ENCODE data around the gene DUSP19. TPM values are rescaled to one million over a fixed set of nuclear protein-coding genes. Genes with fewer than 3 reads are reported as not detected.

Gene DUSP19
- total RNA-seq, 1 experiment from 2014 or later = 3.3 TPM

DNA sequence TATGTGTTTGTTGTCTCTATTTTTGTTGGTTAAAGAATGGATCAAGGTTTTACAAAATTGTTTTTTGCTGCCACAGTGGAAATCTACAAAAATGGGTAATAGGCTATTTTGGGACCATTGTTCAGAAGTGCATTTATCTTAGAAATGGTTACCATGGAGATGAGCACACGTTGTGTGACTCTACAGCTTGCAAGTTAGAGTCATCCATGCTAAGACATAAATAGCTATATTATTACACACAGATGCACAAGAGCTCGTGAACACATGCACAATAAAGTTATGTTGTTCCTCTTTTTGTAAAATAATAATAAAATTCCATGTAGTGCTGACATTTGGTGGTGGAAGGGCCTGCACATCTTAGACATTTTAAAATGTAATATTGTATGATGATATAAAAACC is 15.5 kb upstream of the DUSP19 start:
- DNase-seq (ENCODE audit: low spot score) = no peak

DNA sequence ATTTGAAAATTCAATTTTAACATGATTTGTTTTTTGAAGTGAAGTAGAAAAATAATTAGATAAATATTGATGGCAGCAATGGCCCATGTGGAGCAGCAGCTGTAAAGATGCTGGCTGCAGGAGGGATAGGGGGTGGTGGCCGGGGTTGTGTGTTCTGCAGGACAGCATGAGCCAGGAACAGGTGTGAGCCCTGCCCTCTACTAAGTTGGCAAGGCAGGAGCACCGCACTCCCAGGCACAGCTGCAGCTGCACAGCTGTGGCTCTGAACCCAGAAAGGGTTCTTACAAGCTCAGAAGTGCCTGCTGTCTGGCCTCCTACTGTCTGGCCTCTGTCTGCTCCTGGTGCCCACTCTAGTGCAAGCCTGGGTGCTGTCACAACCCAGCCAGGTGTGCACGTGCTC is 10.0 kb upstream of the DUSP19 start:
- DNase-seq (ENCODE audit: low spot score) = no peak

DNA sequence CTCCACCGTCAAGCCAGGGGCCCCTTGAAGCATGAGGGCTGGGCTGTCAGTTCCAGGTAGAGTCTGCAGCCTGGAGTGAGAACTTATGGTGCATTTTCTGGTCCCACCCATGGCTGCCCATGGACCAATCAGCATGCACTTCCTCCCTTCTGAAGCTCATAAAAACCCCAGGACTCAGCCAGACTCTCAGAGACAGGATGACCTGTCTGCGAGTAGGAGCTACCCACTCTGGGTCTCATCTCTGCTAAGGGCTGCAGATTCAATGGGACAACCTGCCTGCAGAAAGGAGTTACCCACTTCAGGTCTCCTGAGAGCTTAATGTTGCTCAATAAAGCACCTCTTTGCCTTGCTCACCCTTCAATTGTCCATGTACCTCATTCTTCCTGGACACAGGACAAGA is 9.4 kb upstream of the DUSP19 start:
- DNase-seq (ENCODE audit: low spot score) = no peak

DNA sequence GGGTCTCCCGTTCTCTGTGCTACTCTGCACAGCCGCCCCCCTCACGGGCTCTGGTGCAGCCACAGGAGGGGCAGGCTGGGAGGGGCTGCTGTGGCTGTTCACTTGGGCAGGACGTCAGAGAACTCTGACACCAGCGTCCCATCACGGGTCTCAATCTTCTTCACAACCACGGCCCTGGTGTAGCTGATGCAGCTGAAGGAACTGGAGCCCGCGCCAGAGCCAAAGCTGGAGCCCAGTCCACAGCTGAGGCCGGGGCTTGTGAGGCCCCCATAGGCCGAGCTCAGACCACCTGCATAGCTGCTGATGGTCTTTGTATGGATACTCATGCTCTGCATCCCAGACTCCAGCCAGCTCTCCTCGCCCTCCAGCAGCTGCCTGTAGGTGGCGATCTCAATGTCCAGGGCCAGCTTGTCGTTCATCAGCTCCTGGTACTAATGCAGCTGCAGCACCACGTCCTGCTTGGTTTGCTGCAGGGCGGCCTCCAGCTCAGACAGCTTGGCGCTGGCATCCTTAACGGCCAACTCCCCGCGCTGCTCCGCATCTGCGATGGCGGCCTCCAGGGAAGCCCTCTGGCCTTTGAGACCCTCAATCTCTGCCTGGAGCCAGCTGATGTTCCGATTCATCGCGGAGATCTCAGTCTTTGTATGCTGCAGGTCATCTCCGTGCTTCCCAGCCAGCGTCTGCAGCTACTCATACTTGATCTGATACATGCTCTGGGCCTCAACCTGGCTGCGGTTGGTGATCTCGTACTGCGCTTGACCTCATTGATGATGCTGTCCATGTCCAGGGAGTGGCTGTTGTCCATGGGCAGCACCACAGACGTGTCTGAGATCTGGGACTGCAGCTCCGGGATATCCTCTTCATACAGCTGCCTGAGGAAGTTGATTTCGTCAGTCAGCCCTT is 7.4 kb upstream of the DUSP19 start:
- peak; percentile 11 for DNase-seq (ENCODE audit: low spot score)

DNA sequence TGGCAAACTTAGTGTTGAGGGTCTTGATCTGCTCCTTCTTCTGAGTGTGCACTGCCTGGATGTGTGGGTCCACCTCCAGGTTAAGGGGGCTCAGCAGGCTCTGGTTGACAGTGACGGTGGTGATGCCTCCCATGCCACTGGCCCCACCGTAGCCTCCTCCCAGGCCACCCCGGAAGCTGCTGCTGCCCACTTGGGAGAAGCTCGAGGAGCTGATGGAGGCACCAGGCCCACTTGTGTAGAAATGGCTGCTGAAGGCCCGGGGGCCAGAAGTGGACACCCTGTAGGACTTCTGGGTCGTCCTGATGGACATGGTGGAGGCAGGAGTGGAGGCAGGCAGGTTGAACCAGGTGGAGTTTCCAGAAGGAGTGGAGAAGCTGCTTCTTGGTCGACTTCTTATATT is 6.4 kb upstream of the DUSP19 start:
- no peak for DNase-seq (ENCODE audit: low spot score)

DNA sequence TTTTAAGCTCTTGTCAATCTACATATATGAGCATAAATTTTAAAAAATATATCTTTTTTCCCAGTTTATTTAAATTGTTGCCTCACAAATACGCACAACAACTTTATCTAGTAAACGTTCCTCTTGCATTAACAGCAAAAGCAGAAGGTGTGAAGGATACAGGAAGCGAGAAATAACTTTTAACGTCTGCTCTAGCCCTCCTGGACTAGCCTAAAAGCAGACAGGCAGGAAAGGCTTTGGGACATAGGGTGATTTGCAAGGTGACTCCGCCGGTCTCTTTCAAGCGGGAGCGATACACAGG is 434 bp upstream of the DUSP19 start:
- no peak for DNase-seq (ENCODE audit: low spot score)

DNA sequence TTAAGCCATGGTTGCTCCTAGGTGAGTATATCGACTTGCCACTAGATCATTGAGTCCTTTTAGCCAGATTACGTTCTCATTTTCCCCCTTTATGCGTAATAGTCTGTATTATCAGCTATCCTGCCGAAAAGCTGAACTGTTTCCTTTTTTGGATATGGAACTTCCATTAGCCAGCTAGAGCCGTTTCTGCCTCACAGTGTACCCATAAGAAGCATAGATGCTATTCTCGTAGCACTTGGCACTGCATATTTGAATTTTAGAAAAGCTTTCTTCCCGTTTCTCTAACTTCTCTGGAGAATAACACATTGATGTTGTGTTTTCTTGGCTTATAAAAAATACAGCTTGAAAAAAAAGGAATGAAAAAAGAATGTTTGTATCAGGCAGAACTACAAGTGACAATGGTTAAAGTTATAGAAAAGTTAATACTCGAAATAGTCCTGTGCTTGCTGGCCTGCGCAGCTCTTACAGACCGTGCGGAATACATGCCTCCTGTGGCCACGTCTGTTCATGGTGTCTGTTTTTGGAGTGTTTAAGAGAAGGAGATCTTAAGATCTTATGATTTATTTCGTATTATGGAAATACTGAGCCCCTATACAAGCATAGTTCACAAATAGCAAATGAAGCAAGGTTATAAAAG is 710 bp downstream of the DUSP19 start:
- DNase-seq (ENCODE audit: low spot score) = no peak

DNA sequence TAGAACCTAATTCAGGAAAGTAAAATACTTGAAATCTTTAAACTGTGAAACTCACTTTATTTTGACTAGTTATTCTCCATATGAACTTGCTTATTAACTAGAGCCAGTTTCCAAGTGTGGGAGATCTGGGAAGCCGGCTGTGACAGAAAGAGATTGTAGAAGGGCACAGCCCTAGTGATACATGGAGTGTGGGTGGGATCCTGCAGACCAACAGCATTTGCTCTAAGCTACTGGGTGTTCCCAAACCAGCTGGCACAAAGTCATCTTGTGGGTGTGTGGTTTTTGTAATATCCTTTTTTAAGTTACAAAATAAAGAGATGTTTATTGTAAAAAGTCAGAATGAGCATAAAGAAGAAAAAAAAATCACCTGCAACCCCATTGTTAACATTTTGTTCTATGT is 3.4 kb downstream of the DUSP19 start:
- DNase-seq (ENCODE audit: low spot score) = peak; percentile 14

DNA sequence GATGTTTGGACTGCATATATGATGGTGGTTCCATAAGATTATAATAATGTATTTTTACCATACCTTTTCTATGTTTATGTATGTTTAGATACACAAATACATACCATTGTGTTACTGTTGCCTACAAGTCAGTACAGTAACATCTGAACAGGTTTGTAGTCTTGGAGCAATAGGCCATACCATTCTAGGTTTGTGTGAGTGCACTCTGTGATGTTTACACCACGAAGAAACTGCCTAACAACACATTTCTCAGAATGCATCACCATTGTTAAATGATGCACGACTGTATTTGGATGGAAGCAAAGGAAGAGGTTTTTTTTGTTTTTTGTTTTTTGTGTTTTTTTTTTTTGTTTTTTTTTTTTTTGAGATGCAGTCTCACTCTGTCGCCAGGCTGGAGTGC is 9.5 kb downstream of the DUSP19 start:
- no peak for DNase-seq (ENCODE audit: low spot score)

DNA sequence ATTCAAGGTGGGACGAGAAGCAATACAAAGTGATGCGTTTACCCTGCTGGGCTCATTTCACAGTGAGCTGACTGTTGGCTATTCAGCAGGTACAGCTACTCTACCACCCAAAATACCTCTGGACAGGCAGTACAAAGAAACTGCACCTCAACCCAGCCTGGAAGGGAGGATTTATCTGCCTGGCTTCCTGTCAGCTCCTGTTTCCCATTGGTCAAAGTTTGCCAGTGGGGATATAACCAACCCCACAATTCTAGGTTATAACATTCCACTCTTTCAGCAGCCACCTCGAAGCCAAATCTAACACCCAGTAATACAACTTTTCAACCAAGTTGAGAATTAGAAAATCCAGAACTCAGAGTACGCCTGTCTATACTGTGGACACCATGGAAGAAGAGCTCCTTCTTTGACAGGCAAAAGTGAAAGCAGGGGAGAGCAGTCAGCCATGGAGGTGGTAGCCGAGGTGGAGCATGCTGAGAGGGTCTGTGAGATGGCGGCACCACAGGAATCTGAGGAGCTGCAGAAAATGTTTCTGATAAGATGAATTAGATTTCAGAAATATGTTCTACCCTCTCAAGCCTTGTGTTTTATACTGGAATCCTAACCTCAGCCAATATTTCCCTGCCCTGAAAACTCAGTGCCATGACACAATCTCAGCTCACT is 10.8 kb downstream of the DUSP19 start:
- no peak for DNase-seq (ENCODE audit: low spot score)

DNA sequence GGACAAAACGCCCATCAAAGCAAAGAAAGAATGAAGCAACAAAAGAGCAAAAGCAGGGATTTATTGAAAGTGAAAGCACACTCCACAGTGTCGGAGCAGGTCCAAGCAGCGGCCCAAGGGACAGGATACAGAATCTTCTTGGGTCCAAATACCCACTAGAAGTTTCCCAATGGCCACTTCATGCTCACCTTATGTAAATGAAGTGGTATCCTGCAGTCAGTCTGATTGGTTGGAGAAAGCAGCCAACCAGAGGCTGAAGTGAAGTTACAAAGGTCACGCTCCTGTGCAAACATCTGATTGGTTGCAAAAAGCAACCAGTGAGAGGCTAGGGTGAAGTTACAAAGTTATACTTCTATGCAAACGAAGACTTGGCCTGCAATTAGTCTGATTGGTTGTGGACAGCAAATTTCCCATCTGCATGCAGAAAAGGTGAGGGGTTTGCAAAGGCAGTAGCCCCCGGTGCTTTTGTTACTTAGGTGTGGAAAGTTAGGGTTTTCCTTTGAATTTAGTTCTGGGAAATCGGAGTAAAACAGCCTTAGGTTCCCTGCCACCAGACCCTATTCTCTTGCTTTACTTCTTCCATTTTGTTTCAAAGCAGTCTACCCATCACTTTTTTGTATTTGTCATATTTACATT is 12.9 kb downstream of the DUSP19 start:
- DNase-seq (ENCODE audit: low spot score) = no peak

DNA sequence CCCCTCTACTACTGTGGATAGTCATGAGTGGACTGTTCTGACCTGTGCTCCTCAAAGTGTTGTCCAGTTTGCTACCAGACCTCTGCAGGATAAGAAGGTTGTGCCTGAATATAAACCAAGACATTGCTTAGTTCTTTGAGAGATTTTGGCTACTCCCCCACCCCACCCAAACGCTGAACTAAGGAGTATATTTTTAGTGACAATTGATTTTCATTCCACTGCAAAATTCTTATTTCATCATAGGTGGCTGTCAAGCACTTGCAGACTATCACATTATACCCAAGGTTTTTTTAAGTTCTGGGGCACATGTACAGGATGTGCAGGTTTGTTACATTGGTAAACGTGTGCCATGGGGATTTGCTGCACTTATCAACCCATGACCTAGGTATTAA is 13.4 kb downstream of the DUSP19 start:
- no peak for DNase-seq (ENCODE audit: low spot score)

DNA sequence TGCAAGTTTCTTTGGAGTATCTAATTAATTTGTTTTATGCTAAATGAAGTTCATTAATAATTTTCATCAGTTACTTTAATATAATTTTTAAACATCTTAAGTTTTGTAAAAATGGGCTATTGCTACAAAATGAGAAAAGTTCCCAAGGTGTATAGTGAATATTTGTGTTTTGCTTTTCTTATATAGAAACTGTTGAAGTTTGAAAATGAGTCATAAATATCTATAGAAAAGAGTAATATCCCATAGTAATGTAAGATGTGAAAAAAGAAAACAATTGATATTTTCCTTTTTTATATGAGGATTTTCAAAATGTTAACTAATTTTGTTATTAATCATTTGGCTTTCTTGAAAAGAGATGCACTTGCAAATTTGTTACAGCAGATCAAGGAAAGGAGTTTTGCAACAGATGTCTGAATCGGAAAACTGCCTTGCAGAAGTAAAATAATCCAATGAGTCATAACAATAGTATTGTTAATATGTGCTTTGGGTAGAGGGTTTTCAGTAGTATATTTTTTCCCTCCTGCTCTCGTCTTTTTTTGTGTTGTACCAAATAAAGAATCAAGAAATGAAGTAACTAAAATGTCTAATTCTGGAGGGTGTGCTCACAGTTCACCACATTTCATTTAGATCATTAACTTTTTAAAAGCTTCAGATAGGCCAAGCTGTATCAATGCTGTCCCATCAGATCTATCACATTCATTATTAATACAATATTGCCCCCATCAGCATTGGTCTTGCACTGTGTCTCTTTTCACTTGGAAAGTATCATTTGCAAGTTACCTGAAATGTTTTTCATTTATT is 15.5 kb downstream of the DUSP19 start:
- DNase-seq (ENCODE audit: low spot score) = no peak

DNA sequence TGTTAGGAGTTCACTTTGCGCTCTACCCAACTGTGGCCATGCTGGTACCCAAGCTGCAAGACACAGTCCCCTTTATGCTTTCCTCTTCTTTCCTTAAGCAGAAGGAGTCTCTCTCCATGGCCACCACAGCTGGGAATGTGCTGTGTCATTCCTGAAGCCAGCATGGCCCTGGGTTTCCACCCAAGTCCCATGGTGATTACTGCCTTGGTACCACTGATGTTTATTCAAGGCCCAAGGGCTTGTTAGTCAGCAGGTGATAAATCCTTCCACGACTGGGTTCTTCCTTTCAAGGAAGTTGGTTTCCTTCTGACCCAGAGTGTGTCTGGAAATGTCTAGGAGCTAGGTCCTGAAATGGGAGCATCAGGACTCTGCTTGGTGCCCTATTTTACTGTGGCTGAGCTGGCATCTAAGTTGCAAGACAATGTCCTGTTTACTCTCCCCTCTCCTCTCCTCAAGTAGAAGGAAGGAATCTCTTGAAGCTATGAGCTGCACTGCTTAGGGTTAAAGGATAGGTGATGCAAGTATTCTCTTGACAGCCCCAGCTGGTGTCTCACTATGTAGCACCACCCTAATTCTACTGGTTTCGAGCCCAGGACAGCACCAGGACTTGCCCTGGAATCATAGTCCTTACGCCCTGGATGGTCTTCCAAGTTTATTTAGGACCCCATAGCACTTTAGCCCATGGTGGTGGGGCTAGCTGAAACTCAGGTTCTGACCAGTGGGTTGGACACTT is 27.0 kb downstream of the DUSP19 start:
- DNase-seq (ENCODE audit: low spot score) = peak; percentile 51

DNA sequence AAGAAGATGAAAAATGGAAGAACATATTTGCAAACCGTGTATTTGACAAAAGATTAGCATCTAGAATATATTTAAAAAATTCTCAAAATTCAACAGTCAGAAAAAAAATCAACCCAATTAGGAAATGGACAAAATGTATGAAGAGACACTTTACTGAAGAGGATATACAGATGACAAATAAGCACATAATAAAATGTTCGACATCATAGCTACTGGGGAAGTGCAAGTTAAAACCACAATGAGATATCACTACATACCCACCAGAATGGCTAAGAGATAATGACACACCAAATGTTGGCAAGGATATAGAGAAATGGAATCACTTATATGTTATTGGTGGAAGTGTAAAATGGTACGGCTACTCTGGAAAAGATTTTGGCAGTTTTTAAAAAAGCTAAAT is 34.0 kb downstream of the DUSP19 start:
- DNase-seq (ENCODE audit: low spot score) = no peak

DNA sequence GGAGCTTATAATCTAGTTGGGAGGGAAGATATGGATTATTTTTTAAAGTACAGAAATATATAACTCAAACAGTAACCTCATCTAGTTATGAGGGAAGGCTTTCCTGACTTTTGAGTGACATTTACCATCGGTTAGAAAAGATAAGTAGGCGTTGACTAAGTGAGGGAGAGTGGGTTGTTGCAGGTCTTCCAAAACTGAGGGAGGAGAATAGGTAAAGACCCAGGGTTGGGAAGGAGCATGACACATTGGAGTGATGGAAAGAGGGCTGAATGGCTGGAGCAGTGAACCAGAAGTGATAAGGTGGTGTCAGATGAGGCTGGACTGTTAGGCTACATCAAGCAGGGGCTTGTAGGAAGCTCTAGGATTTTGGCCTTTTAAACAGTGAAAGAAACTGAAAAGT is 35.1 kb downstream of the DUSP19 start:
- no peak for DNase-seq (ENCODE audit: low spot score)

DNA sequence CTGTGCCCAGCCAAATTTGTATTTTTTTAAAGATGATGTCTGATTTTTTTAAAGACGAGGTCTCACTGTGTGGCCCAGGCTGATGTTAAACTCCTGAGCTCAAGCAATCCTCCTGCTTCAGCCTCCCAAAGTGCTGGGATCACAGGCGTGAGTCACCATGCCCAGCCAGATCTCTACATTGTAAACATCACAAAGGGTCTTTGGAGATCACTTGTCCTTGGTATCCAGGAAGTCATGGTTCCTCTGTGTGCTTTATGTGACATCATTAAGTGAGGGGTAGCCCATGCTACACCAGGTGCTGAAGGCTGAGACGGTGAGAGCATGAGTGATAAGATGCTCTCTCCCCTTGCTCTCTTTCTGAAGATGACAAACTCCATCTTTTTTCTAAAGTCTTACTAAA is 38.7 kb downstream of the DUSP19 start:
- DNase-seq (ENCODE audit: low spot score) = no peak

DNA sequence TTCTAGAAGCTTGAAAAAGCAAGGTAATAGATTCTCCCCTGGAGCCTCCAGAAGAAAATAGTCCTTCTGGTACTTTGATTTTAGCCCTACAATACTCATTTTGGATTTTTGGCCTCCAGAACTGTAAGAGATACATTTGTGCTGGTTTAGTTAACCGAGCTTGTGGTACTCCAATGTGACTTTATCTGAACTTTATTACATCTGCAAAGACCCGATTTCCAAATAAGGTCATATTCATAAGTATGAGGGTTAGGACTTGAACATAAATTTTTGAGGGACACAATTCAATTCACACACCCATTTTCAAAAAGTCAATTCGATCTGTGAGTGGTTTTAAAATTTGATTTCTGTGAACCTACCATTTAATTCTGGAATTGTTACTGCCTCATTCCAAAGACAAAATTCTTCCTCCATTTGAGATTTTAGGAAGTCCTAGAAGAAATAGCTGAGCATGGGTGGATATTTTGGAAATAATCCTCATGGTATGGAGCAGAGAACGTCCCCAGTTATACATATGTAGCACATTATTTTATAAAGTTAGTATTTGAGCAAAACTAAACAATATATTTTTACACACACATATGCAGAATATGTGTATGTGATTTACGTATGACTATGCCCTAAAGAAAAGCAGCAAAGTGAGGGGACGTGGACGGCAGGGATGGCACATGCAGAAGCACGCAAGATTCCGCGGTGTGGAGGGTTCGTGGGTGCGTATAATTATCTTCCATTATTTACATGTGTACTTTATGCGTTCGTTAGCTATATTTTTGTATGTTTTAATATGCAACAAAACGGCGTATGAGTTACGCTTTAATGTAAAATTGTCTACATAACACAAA is 44.8 kb downstream of the DUSP19 start:
- no peak for DNase-seq (ENCODE audit: low spot score)

DNA sequence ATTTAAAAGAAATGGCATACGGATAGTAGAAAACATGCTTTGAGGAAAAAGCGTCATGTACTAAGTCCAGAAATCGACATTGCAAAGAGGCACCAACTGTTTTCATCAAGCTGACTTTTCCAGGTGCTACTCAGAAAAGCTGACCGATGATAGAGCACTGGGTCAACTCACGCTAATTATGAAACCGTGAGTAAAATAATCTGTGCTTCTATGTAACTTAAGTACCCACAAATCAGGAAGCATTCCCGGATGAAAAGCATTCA is 45.3 kb downstream of the DUSP19 start:
- DNase-seq (ENCODE audit: low spot score) = no peak

DNA sequence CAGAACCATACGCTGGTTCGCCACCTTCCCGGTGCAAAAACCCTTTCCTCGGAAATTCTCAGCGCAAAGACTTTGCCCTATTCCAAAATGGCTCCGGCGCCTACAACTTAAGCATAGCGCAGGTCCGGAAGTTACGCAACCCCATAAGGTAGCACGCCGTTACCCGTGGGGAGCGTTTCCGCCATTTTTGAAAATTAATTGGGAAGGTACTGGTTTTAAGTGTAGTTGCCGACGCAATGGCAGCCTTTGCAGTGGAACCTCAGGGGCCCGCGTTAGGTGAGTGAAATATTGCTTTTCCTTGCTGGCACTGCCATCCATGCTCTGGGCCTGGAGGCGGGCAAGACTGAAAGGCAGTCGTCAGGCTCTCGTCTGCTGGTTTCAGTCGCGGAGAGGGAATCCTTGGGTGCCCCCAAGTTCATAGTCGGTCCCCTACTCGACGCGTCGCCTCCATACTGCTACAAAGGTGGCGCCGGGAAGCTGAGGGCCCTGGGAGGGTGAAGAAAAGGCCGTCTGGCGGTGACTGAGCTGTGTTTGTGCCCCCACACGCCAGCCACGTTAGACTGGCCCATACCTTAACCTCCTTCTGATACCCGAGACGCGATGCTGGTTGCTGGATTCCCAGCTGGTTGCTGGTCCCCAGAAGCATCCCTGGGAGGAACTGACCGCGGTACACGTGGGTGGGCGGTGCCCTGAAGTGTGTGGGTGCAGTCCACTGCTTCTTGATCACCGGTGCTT is 45.8 kb downstream of the DUSP19 start, which contains the start of gene NUP35:
NUP35 (plus strand) TSS at position 222 of the 735 bp plus-strand sequence; CDS start at position 237, 15 bp downstream.
- peak; percentile 89 for DNase-seq (ENCODE audit: low spot score)
